Measurements from ENCODE around the gene NEMP2.

NEMP2 gene

GRCh38 chr2:190574169-190574568 is 39.6 kb upstream of the NEMP2 start:
- no peak overlapping the region for H3K4me3 ChIP-seq (ENCODE audit: low read length)
- no peaks in the 10 kb centered on the region for H3K27me3 ChIP-seq (replicated peaks; ENCODE audit: control insufficient read depth, insufficient read depth, low read length)
- peaks cover 28% of the 10 kb centered on the region for H3K4me1 ChIP-seq (ENCODE audit: control insufficient read depth, insufficient read depth, low read length)
- no peak overlapping the region for H3K9ac ChIP-seq (ENCODE audit: low read length)
- no peaks in the 10 kb centered on the region for H3K36me3 ChIP-seq (ENCODE audit: control insufficient read depth, insufficient read depth, low read length, severe bottlenecking)
- H3K9me3 ChIP-seq (ENCODE audit: control insufficient read depth, low read length): no peaks in the 10 kb centered on the region
- peak; percentile 21 for DNase-seq (ENCODE audit: low read depth)

DNA sequence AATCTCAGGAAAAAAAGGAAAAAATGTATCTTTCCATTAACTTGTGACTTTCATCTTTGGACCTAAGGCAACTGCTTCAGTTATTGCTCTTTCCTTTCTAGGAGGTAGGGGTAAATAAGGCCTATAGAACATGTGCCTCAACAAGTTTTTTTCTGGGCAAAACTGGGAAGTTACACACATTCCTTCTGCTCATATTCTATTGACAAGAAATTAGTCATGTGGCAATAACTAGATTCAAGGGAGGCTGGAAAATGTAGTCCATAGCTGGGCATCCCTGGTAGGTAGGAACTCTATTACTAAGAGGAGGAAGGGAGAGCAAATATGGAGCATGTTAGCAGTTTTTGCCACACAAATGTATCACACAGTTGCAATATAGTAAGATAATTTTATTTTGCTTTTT is 37.7 kb upstream of the NEMP2 start:
- DNase-seq (ENCODE audit: low read depth): no peak

DNA sequence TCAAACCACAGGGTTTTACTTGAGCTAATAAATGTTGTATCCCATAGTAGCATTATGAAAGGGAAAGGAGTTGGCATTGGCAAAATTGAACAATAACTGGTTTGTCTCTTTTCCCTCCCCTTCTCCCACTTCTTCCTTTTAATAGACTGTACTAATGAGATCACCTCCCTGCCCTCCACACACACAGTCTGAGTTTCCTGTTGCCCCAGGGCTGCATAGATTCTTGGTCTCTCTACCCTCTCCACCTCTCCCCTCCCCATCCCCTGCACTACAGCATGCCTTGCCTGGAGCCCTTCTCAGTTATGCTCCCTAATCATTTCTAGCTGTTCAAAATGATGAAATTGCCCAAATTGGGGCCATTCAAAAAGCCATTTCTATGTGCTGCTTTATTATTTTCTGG is 37.2 kb upstream of the NEMP2 start:
- Histone ChIP-seq H3K9me3 (ENCODE audit: control insufficient read depth, low read length) (peaks cover 9% of the 10 kb centered on the region), H3K36me3 (ENCODE audit: control insufficient read depth, insufficient read depth, low read length, severe bottlenecking) (no peaks in the 10 kb centered on the region), H3K9ac (ENCODE audit: low read length) (no peak overlapping the region), H3K27me3 (replicated peaks; ENCODE audit: control insufficient read depth, insufficient read depth, low read length) (no peaks in the 10 kb centered on the region), H3K4me1 (ENCODE audit: control insufficient read depth, insufficient read depth, low read length) (peaks cover 14% of the 10 kb centered on the region), H3K4me3 (ENCODE audit: low read length) (no peak overlapping the region)
- peak; percentile 44 for DNase-seq (ENCODE audit: low read depth)

More for the DNA sequence above, 37.7 kb upstream of the NEMP2 start:
- Histone ChIP-seq H3K9ac (ENCODE audit: low read length) (no peak overlapping the region), H3K4me1 (ENCODE audit: control insufficient read depth, insufficient read depth, low read length) (peaks cover 14% of the 10 kb centered on the region), H3K27me3 (replicated peaks; ENCODE audit: control insufficient read depth, insufficient read depth, low read length) (no peaks in the 10 kb centered on the region), H3K36me3 (ENCODE audit: control insufficient read depth, insufficient read depth, low read length, severe bottlenecking) (no peaks in the 10 kb centered on the region), H3K4me3 (ENCODE audit: low read length) (no peak overlapping the region), H3K9me3 (ENCODE audit: control insufficient read depth, low read length) (peaks cover 7% of the 10 kb centered on the region)

- Histone ChIP-seq H3K27me3 (replicated peaks; ENCODE audit: control insufficient read depth, insufficient read depth, low read length) (no peaks in the 10 kb centered on the region), H3K4me3 (ENCODE audit: low read length) (no peak overlapping the region), H3K9me3 (ENCODE audit: control insufficient read depth, low read length) (peaks cover 9% of the 10 kb centered on the region), H3K4me1 (ENCODE audit: control insufficient read depth, insufficient read depth, low read length) (peaks cover 14% of the 10 kb centered on the region), H3K9ac (ENCODE audit: low read length) (no peak overlapping the region), H3K36me3 (ENCODE audit: control insufficient read depth, insufficient read depth, low read length, severe bottlenecking) (no peaks in the 10 kb centered on the region)
- DNase-seq (ENCODE audit: low read depth): no peak
Observed at GRCh38 chr2:190570871-190571270, 36.3 kb upstream of the NEMP2 start.

- no peak overlapping the region for H3K9ac ChIP-seq (ENCODE audit: low read length)
- no peaks in the 10 kb centered on the region for H3K36me3 ChIP-seq (ENCODE audit: control insufficient read depth, insufficient read depth, low read length, severe bottlenecking)
- no peak for DNase-seq (ENCODE audit: low read depth)
Observed at GRCh38 chr2:190569994-190570755, 35.7 kb upstream of the NEMP2 start.

DNA sequence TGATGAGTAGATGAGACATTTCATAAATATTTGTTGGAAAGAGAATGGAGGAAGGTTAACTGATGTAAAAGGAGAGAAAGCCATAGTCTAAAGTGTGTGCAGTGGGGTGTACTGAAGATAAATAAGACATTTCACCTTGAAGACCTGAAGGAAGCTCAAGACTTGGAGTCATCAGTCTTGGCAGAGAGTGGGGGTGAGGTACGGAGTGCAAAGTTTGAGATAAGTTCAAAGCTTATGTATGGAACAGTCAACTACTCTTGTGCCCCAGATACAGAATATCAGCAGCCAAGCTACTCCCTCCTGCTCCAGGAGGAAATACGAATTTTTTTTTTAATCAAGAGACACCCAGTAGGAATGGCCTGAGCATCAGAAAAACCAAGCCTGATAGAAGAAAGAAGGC is 30.3 kb upstream of the NEMP2 start:
- Histone ChIP-seq H3K27me3 (replicated peaks; ENCODE audit: control insufficient read depth, insufficient read depth, low read length) (no peaks in the 10 kb centered on the region), H3K36me3 (ENCODE audit: control insufficient read depth, insufficient read depth, low read length, severe bottlenecking) (no peaks in the 10 kb centered on the region), H3K4me1 (ENCODE audit: control insufficient read depth, insufficient read depth, low read length) (no peaks in the 10 kb centered on the region), H3K4me3 (ENCODE audit: low read length) (no peak overlapping the region), H3K9me3 (ENCODE audit: control insufficient read depth, low read length) (peaks cover 9% of the 10 kb centered on the region), H3K9ac (ENCODE audit: low read length) (no peak overlapping the region)
- DNase-seq (ENCODE audit: low read depth): no peak

More at GRCh38 chr2:190569994-190570755, 35.7 kb upstream of the NEMP2 start:
- Histone ChIP-seq H3K9me3 (ENCODE audit: control insufficient read depth, low read length) (peaks cover 9% of the 10 kb centered on the region), H3K4me3 (ENCODE audit: low read length) (no peak overlapping the region), H3K4me1 (ENCODE audit: control insufficient read depth, insufficient read depth, low read length) (peaks cover 14% of the 10 kb centered on the region), H3K27me3 (replicated peaks; ENCODE audit: control insufficient read depth, insufficient read depth, low read length) (no peaks in the 10 kb centered on the region)

DNA sequence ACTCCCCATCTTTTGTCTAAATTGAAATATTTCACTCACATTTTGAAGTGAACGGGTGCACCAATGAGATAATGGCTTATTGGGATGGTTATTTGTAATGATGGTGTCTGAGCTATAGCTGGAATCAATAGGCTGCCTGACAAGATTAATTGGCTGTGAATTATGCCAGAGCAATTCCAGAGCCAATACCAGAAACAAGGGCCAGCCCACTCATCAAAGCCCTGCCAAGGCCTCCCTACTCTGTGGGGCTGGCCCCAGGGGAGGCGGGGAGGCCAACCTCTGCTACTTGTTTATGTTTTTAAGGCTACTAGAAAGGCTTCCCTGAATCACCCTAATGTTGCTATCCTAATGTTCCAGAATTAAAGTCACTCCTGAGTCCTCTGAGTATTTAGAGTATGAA is 29.1 kb upstream of the NEMP2 start:
- H3K4me3 ChIP-seq (ENCODE audit: low read length): no peak overlapping the region
- peaks cover 9% of the 10 kb centered on the region for H3K9me3 ChIP-seq (ENCODE audit: control insufficient read depth, low read length)
- H3K27me3 ChIP-seq (replicated peaks; ENCODE audit: control insufficient read depth, insufficient read depth, low read length): no peaks in the 10 kb centered on the region
- no peaks in the 10 kb centered on the region for H3K4me1 ChIP-seq (ENCODE audit: control insufficient read depth, insufficient read depth, low read length)
- DNase-seq (ENCODE audit: low read depth): no peak
- H3K9ac ChIP-seq (ENCODE audit: low read length): no peak overlapping the region
- no peaks in the 10 kb centered on the region for H3K36me3 ChIP-seq (ENCODE audit: control insufficient read depth, insufficient read depth, low read length, severe bottlenecking)

- Histone ChIP-seq H3K4me3 (ENCODE audit: low read length) (no peak overlapping the region), H3K9ac (ENCODE audit: low read length) (no peak overlapping the region), H3K27me3 (replicated peaks; ENCODE audit: control insufficient read depth, insufficient read depth, low read length) (no peaks in the 10 kb centered on the region), H3K4me1 (ENCODE audit: control insufficient read depth, insufficient read depth, low read length) (no peaks in the 10 kb centered on the region), H3K9me3 (ENCODE audit: control insufficient read depth, low read length) (peaks cover 8% of the 10 kb centered on the region), H3K36me3 (ENCODE audit: control insufficient read depth, insufficient read depth, low read length, severe bottlenecking) (no peaks in the 10 kb centered on the region)
- DNase-seq (ENCODE audit: low read depth): no peak
Observed at GRCh38 chr2:190563109-190563508, 28.6 kb upstream of the NEMP2 start.

GRCh38 chr2:190562121-190562520 is 27.6 kb upstream of the NEMP2 start:
- H3K27me3 ChIP-seq (replicated peaks; ENCODE audit: control insufficient read depth, insufficient read depth, low read length): no peaks in the 10 kb centered on the region
- no peak overlapping the region for H3K4me3 ChIP-seq (ENCODE audit: low read length)
- no peak for DNase-seq (ENCODE audit: low read depth)
- no peaks in the 10 kb centered on the region for H3K9me3 ChIP-seq (ENCODE audit: control insufficient read depth, low read length)
- no peaks in the 10 kb centered on the region for H3K4me1 ChIP-seq (ENCODE audit: control insufficient read depth, insufficient read depth, low read length)
- H3K9ac ChIP-seq (ENCODE audit: low read length): no peak overlapping the region
- H3K36me3 ChIP-seq (ENCODE audit: control insufficient read depth, insufficient read depth, low read length, severe bottlenecking): no peaks in the 10 kb centered on the region

- Histone ChIP-seq H3K27me3 (replicated peaks; ENCODE audit: control insufficient read depth, insufficient read depth, low read length) (no peaks in the 10 kb centered on the region), H3K9ac (ENCODE audit: low read length) (no peak overlapping the region), H3K36me3 (ENCODE audit: control insufficient read depth, insufficient read depth, low read length, severe bottlenecking) (no peaks in the 10 kb centered on the region), H3K4me3 (ENCODE audit: low read length) (no peak overlapping the region), H3K9me3 (ENCODE audit: control insufficient read depth, low read length) (no peaks in the 10 kb centered on the region), H3K4me1 (ENCODE audit: control insufficient read depth, insufficient read depth, low read length) (no peaks in the 10 kb centered on the region)
- DNase-seq (ENCODE audit: low read depth): no peak
Observed at GRCh38 chr2:190561094-190561493, 26.6 kb upstream of the NEMP2 start.

GRCh38 chr2:190554357-190555006 is 20.0 kb upstream of the NEMP2 start:
- no peaks in the 10 kb centered on the region for H3K36me3 ChIP-seq (ENCODE audit: control insufficient read depth, insufficient read depth, low read length, severe bottlenecking)
- DNase-seq (ENCODE audit: low read depth): no peak
- H3K27me3 ChIP-seq (replicated peaks; ENCODE audit: control insufficient read depth, insufficient read depth, low read length): no peaks in the 10 kb centered on the region
- no peak overlapping the region for H3K9ac ChIP-seq (ENCODE audit: low read length)
- H3K4me3 ChIP-seq (ENCODE audit: low read length): no peak overlapping the region
- H3K4me1 ChIP-seq (ENCODE audit: control insufficient read depth, insufficient read depth, low read length): peaks cover 8% of the 10 kb centered on the region
- no peaks in the 10 kb centered on the region for H3K9me3 ChIP-seq (ENCODE audit: control insufficient read depth, low read length)

Data from adipocyte (in vitro differentiated cells).